Keratinocyte (primary cell): Measurements from ENCODE around the gene OR5B21. TPM values are rescaled to one million over a fixed set of nuclear protein-coding genes. Genes with fewer than 3 reads are reported as not detected.

Experiments used
- DNase-seq: peaks from one replicate; pipeline ENCODE4 v3.0.0-alpha.2; 2011; ENCODE audit warnings: low read depth, missing footprints, low spot score
- FAIRE-seq: peaks from 2 replicates; lab custom pipeline; 2011; peaks lifted over from hg19 to GRCh38; lab: Jason Lieb, UNC
- H2AFZ ChIP-seq: 2 replicates; pipeline ENCODE4 v1.6.0; 2012; ENCODE audit warnings: low read length, control low read depth, inconsistent platforms; ENCODE audit not compliant: control insufficient read depth
- H3K27ac ChIP-seq: 2 replicates; pipeline ENCODE4 v1.5.1; 2011; ENCODE audit warnings: low read length; ENCODE audit not compliant: control insufficient read depth, insufficient read depth
- H3K27me3 ChIP-seq: 3 replicates; pipeline ENCODE4 v1.6.0; 2011; ENCODE audit warnings: low read length; ENCODE audit not compliant: control insufficient read depth, insufficient read depth; ENCODE audit errors: extremely low read depth
- H3K36me3 ChIP-seq, 2 experiments: 2 replicates in 1 of 2; 3 replicates in 1 of 2; pipeline ENCODE4 v1.5.1; 2011; ENCODE audit warnings: low read length in 2 of 2, mild to moderate bottlenecking in 1 of 2; ENCODE audit not compliant: control insufficient read depth in 2 of 2, insufficient read depth in 2 of 2; ENCODE audit errors: extremely low read depth in 1 of 2
- H3K4me1 ChIP-seq: 3 replicates; pipeline ENCODE4 v1.5.1; 2011; ENCODE audit warnings: low read length; ENCODE audit not compliant: control insufficient read depth, insufficient read depth; ENCODE audit errors: extremely low read depth
- H3K4me2 ChIP-seq: 3 replicates; pipeline ENCODE4 v1.6.0; 2011; ENCODE audit warnings: low read depth, low read length; ENCODE audit not compliant: control insufficient read depth, insufficient read depth; ENCODE audit errors: extremely low read depth
- H3K4me3 ChIP-seq, 3 experiments: fragments of 200-600 bp in 1 of 3; sonication (generic) in 1 of 3; 2 replicates in 2 of 3; 3 replicates in 1 of 3; pipeline ENCODE4 v1.5.1; 2011 to 2016; ENCODE audit warnings: low read length in 3 of 3, mild to moderate bottlenecking in 3 of 3, control low read depth in 2 of 3, inconsistent platforms in 1 of 3, low read depth in 1 of 3, mixed read lengths in 1 of 3, mixed run types in 1 of 3, moderate library complexity in 1 of 3; ENCODE audit not compliant: control insufficient read depth in 2 of 3, insufficient read depth in 2 of 3; ENCODE audit errors: extremely low read depth in 1 of 3
- H3K79me2 ChIP-seq: 2 replicates; pipeline ENCODE4 v1.6.0; 2012; ENCODE audit warnings: low read length; ENCODE audit not compliant: control insufficient read depth, insufficient read depth
- H3K9ac ChIP-seq: 3 replicates; pipeline ENCODE4 v1.6.0; 2011; ENCODE audit warnings: low read length; ENCODE audit not compliant: control insufficient read depth, insufficient read depth; ENCODE audit errors: extremely low read depth
- H3K9me1 ChIP-seq: 3 replicates; pipeline ENCODE4 v1.6.0; 2011; ENCODE audit warnings: low read length; ENCODE audit not compliant: control insufficient read depth, insufficient read depth; ENCODE audit errors: extremely low read depth
- H3K9me3 ChIP-seq: 2 replicates; pipeline ENCODE4 v1.5.1; 2012; ENCODE audit warnings: low read depth, low read length; ENCODE audit not compliant: control insufficient read depth
- H4K20me1 ChIP-seq: 3 replicates; pipeline ENCODE4 v1.6.0; 2011; ENCODE audit warnings: low read length; ENCODE audit not compliant: control insufficient read depth, insufficient read depth; ENCODE audit errors: extremely low read depth
- EZH2 ChIP-seq: IDR thresholded peaks from one replicate; pipeline ENCODE4 v1.6.1; 2012; ENCODE audit warnings: inconsistent platforms, mild to moderate bottlenecking, low read length, moderate library complexity
- dilution Hi-C: fragments of 300-500 bp; cut with MboI; formaldehyde crosslinking; loops from one replicate; pipeline ENCODE4 v1.7.0; 2020; ENCODE audit warnings: low sequenced_read_pairs; ENCODE audit not compliant: extremely low pct_ligation_motif_present
- polyA plus RNA-seq, 5 experiments: library from polyadenylated mRNA; depleted of rRNA in 3 of 5; stranded (reverse) in 3 of 5; stranded (forward) in 1 of 5; unstranded in 1 of 5; fragments of >200 nt; gene quantifications; 1 replicate in 1 of 5; 2 replicates in 3 of 5; 3 replicates in 1 of 5; pipeline versions ENCODE4 v1.2.1 to v1.2.3, GENCODE V29; 2011 to 2012; ENCODE audit warnings: missing spikeins in 2 of 5, low read depth in 1 of 5, low replicate concordance in 1 of 5
- TF ChIP-seq, protein P1 (sequence below), 3 experiments: IDR thresholded peaks in 1 of 3; conservative IDR thresholded peaks in 1 of 3; optimal IDR thresholded peaks in 1 of 3; 2 replicates in 2 of 3; 3 replicates in 1 of 3; pipeline versions ENCODE3 to v1.5.1; 2011; ENCODE audit warnings: low read length in 3 of 3, mild to moderate bottlenecking in 3 of 3, moderate library complexity in 2 of 3, control low read depth in 1 of 3, inconsistent platforms in 1 of 3; ENCODE audit not compliant: insufficient read depth in 2 of 3; ENCODE audit errors: extremely low read depth in 1 of 3

Gene OR5B21
- polyA plus RNA-seq, 1 donor (not counting 4 experiments of a cell fraction or from before 2014, with no cell fraction given) = 0.09 TPM

- dilution Hi-C loops = no loop called here
- FAIRE-seq = no peak
- Histone ChIP-seq H3K9ac (no peak overlapping the region), H3K79me2 (no peaks in the 10 kb centered on the region), H4K20me1 (no peaks in the 10 kb centered on the region), H3K9me1 (no peaks in the 10 kb centered on the region), H3K27me3 (no peaks in the 10 kb centered on the region), H3K36me3 (peaks cover 0 to 1% of the 10 kb centered on the region in 2 experiments), H3K27ac (no peak overlapping the region), H3K9me3 (no peaks in the 10 kb centered on the region), H3K4me3 (no peak overlapping the region), H3K4me2 (no peak overlapping the region), H3K4me1 (peaks cover 8% of the 10 kb centered on the region), H2AFZ (no peak overlapping the region)
- no peak for DNase-seq
- TF ChIP-seq EZH2 = no peak
- TF ChIP-seq, protein P1, sequence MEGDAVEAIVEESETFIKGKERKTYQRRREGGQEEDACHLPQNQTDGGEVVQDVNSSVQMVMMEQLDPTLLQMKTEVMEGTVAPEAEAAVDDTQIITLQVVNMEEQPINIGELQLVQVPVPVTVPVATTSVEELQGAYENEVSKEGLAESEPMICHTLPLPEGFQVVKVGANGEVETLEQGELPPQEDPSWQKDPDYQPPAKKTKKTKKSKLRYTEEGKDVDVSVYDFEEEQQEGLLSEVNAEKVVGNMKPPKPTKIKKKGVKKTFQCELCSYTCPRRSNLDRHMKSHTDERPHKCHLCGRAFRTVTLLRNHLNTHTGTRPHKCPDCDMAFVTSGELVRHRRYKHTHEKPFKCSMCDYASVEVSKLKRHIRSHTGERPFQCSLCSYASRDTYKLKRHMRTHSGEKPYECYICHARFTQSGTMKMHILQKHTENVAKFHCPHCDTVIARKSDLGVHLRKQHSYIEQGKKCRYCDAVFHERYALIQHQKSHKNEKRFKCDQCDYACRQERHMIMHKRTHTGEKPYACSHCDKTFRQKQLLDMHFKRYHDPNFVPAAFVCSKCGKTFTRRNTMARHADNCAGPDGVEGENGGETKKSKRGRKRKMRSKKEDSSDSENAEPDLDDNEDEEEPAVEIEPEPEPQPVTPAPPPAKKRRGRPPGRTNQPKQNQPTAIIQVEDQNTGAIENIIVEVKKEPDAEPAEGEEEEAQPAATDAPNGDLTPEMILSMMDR (optimal IDR thresholded peaks at IDR 0.05 in 1 of 3, IDR thresholded peaks at IDR 0.05 in 1 of 3, conservative IDR thresholded peaks at IDR 0.05 in 1 of 3; ENCODE audit: extremely low read depth in 1 of 3, insufficient read depth in 2 of 3, low read length in 3 of 3) = no peak
Observed at GRCh38 chr11:58502004-58502403, 5.9 kb downstream of the OR5B21 start.

DNA sequence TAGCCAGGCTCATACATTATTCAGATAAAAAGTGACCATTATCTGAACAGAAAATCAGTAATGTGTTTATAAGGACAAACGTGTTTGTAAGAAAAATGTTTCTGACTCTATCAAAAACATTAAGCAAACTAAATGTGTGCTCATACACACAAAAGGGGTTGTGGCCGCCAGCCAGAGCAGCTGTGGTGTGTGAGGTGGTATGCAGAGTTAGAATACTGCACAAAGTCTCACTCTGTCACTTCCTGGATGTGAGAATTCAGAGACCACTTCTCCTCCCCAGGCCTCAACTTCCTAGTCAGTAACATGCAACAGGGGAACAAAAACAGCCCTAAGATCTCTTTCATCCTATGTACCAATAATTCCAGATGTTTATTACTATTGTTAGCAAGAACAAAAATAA, 9.4 kb downstream of the OR5B21 start:
- no peak overlapping the region for H2AFZ ChIP-seq
- no peak for FAIRE-seq
- H3K9ac ChIP-seq = no peak overlapping the region

More for the DNA sequence above, 9.4 kb downstream of the OR5B21 start:
- no peak overlapping the region for H3K4me2 ChIP-seq
- H3K27ac ChIP-seq = no peak overlapping the region
- H3K9me3 ChIP-seq = no peaks in the 10 kb centered on the region
- peaks cover 10% of the 10 kb centered on the region for H3K4me1 ChIP-seq
- H3K9me1 ChIP-seq = no peaks in the 10 kb centered on the region
- H4K20me1 ChIP-seq = no peaks in the 10 kb centered on the region
- dilution Hi-C loops = no loop called here
- H3K79me2 ChIP-seq = no peaks in the 10 kb centered on the region
- DNase-seq = no peak
- H3K4me3 ChIP-seq = no peak overlapping the region
- no peaks in the 10 kb centered on the region for H3K36me3 ChIP-seq
- H3K27me3 ChIP-seq = no peaks in the 10 kb centered on the region
- TF ChIP-seq EZH2 = no peak
- TF ChIP-seq, protein P1 (optimal IDR thresholded peaks at IDR 0.05 in 1 of 3, IDR thresholded peaks at IDR 0.05 in 1 of 3, conservative IDR thresholded peaks at IDR 0.05 in 1 of 3; ENCODE audit: extremely low read depth in 1 of 3, insufficient read depth in 2 of 3, low read length in 3 of 3) = no peak
